GM19467 (cell line): ENCODE data around the gene CTTNBP2NL.

Experiments used
- ATAC-seq: cut with Tn5 transposase; IDR thresholded peaks from one replicate; pipeline ENCODE4 v1.9.1; 2021; ENCODE audit warnings: mild to moderate bottlenecking, moderate library complexity; ENCODE audit not compliant: unreplicated experiment

CTTNBP2NL gene

GRCh38 chr1:112505878-112506277 lies 109.9 kb downstream of the CTTNBP2NL start:
- no peak for ATAC-seq

GRCh38 chr1:112506306-112506705 lies 110.3 kb downstream of the CTTNBP2NL start:
- no peak for ATAC-seq

- no peak for ATAC-seq
Observed at GRCh38 chr1:112506731-112507130, 110.7 kb downstream of the CTTNBP2NL start.

GRCh38 chr1:112507336-112507735 lies 111.3 kb downstream of the CTTNBP2NL start:
- ATAC-seq = no peak

- ATAC-seq = no peak
Observed at GRCh38 chr1:112507921-112508277, 111.9 kb downstream of the CTTNBP2NL start.

- ATAC-seq = no peak
Observed at GRCh38 chr1:112508278-112509004, 112.4 kb downstream of the CTTNBP2NL start, which contains the start of gene WNT2B. WNT2B (plus strand) TSS chr1:112508965; CDS start chr1:112509263, 298 bp downstream.

- no peak for ATAC-seq
Observed at GRCh38 chr1:112509005-112509659, 113.1 kb downstream of the CTTNBP2NL start.

GRCh38 chr1:112509660-112510178 lies 113.7 kb downstream of the CTTNBP2NL start:
- ATAC-seq = no peak

- no peak for ATAC-seq
Observed at GRCh38 chr1:112510340-112510739, 114.3 kb downstream of the CTTNBP2NL start.
